Measurements from ENCODE around the gene SHC3. TPM values are rescaled to one million over a fixed set of nuclear protein-coding genes. Genes with fewer than 3 reads are reported as not detected.

SHC3 gene
- total RNA-seq, 1 experiment from 2014 or later: 0.66 TPM

DNA sequence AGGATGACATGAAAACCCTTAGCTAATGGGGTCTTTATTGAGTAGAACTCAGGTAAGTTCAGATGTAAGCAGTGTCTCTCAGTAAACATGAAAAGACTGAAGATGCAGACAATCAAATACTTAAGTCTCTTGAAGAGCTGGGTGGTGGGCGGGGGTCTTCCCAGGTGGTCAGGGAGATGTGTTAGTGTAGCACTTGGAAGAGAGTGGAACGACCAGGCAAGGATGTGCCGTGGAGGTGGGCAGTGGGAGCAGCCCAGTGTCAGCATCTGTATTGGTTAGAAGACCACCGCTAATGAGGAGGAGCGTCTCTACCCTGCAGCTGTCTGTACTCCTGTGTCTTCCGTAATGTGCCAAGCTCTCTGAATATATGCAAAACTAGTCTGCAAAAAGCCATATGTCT is 183.0 kb downstream of the SHC3 start:
- ATAC-seq (no peak), DNase-seq (no peak)
- TF ChIP-seq EZH2 (IDR thresholded peaks at IDR 0.05; ENCODE audit: low read length, unreplicated experiment) (no peak), EZH2phosphoT487 (IDR thresholded peaks at IDR 0.05; ENCODE audit: borderline replicate concordance, low read length) (no peak), CTCF (conservative IDR thresholded peaks at IDR 0.05; ENCODE audit: low read depth, low read length) (no peak)
- Histone ChIP-seq H2AFZ (ENCODE audit: low read length) (no peak overlapping the region), H3K9ac (ENCODE audit: low read length) (no peak overlapping the region), H3F3A (ENCODE audit: low read length, unreplicated experiment) (no peaks in the 10 kb centered on the region), H3K36me3 (ENCODE audit: low read depth, low read length) (no peaks in the 10 kb centered on the region), H3K9me3 (ENCODE audit: low read length) (no peaks in the 10 kb centered on the region), H3K79me2 (ENCODE audit: low read length) (peaks cover 31% of the 10 kb centered on the region), H3K27me3 (ENCODE audit: low read length) (no peaks in the 10 kb centered on the region), H3K4me2 (ENCODE audit: low read length) (no peak overlapping the region), H3K4me3 (ENCODE audit: low read length) (no peak overlapping the region), H3K27ac (ENCODE audit: low read length) (no peak overlapping the region), H3K4me1 (ENCODE audit: insufficient read depth, low read length) (peaks cover 12% of the 10 kb centered on the region; the same call in 1 of the 2 replicates), H4K20me1 (ENCODE audit: low read length) (no peaks in the 10 kb centered on the region), H3K9me2 (replicated peaks; ENCODE audit: low read length) (no peaks in the 10 kb centered on the region)
- intact Hi-C loops (cut with micrococcal nuclease): no loop called here
- CTCF ChIA-PET: no interaction called here
- BruUV-seq (replicated peaks): no TSS peak
- POLR2A ChIA-PET (ENCODE audit: unreplicated experiment): no interaction called here

- ChIA-PET CTCF (no interaction called here), POLR2A (ENCODE audit: unreplicated experiment) (no interaction called here)
- intact Hi-C loops (cut with micrococcal nuclease): no loop called here
- ATAC-seq: no peak
- no peak overlapping the region for H3K27ac ChIP-seq (ENCODE audit: low read length)
- DNase-seq: no peak
- H3K27me3 ChIP-seq (ENCODE audit: low read length): no peaks in the 10 kb centered on the region
- no peak overlapping the region for H3K4me3 ChIP-seq (ENCODE audit: low read length)
- H3K9me2 ChIP-seq (replicated peaks; ENCODE audit: low read length): no peaks in the 10 kb centered on the region
- peaks cover 12% of the 10 kb centered on the region; the same call in 1 of the 2 replicates for H3K4me1 ChIP-seq (ENCODE audit: insufficient read depth, low read length)
- no TSS peak for BruUV-seq (replicated peaks)
- no peak overlapping the region for H3K4me2 ChIP-seq (ENCODE audit: low read length)
- no peaks in the 10 kb centered on the region for H4K20me1 ChIP-seq (ENCODE audit: low read length)
- no peak overlapping the region for H2AFZ ChIP-seq (ENCODE audit: low read length)
- H3K79me2 ChIP-seq (ENCODE audit: low read length): peaks cover 31% of the 10 kb centered on the region
- no peaks in the 10 kb centered on the region for H3F3A ChIP-seq (ENCODE audit: low read length, unreplicated experiment)
- TF ChIP-seq CTCF (conservative IDR thresholded peaks at IDR 0.05; ENCODE audit: low read depth, low read length) (no peak), EZH2 (IDR thresholded peaks at IDR 0.05; ENCODE audit: low read length, unreplicated experiment) (no peak), EZH2phosphoT487 (IDR thresholded peaks at IDR 0.05; ENCODE audit: borderline replicate concordance, low read length) (no peak)
- H3K36me3 ChIP-seq (ENCODE audit: low read depth, low read length): no peaks in the 10 kb centered on the region
- H3K9ac ChIP-seq (ENCODE audit: low read length): no peak overlapping the region
- no peaks in the 10 kb centered on the region for H3K9me3 ChIP-seq (ENCODE audit: low read length)
Measured at GRCh38 chr9:88995200-88995577, 183.4 kb downstream of the SHC3 start.

DNA sequence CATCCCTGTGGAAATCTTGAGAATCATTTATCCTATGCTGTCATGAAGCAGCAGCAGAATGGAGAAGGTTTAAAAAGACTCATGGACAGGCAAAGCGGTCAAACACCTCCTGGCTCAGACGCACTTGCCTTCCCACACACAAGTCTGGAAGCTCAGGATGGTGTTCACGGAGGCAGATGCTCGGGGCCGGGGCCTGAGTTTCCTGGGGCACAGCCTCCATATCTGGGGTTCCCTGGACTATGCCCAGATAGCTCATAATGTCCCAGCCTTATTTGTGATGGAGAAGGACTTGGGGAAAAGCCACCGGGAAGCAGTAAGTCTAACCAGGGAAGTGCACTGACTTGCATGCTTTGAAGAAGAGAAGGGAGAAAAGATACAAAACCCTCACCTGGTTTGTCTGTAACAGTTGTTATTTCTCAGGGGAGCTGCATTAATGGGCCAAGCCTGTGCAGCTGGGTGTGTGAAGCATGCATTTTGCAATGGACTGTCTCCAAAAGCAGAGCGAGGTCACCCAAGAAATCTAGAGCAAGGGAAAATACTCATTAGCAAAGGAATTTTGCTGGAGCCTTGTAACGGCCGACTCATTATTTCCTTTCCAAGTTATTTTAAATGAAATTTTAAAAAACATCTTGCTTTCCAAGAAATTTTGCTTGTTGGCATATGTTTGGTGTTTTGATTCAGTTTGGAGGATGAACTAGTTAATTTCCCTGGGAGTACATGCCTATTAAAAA is 184.0 kb downstream of the SHC3 start:
- Histone ChIP-seq H2AFZ (ENCODE audit: low read length) (no peak overlapping the region), H3K27ac (ENCODE audit: low read length) (no peak overlapping the region), H3K27me3 (ENCODE audit: low read length) (no peaks in the 10 kb centered on the region), H3K4me2 (ENCODE audit: low read length) (no peak overlapping the region), H3K4me3 (ENCODE audit: low read length) (no peak overlapping the region), H3K36me3 (ENCODE audit: low read depth, low read length) (no peaks in the 10 kb centered on the region), H3K9me2 (replicated peaks; ENCODE audit: low read length) (no peaks in the 10 kb centered on the region), H3K9ac (ENCODE audit: low read length) (no peak overlapping the region), H3F3A (ENCODE audit: low read length, unreplicated experiment) (no peaks in the 10 kb centered on the region), H3K4me1 (ENCODE audit: insufficient read depth, low read length) (peaks cover 12% of the 10 kb centered on the region; the same call in 1 of the 2 replicates), H3K9me3 (ENCODE audit: low read length) (no peaks in the 10 kb centered on the region), H3K79me2 (ENCODE audit: low read length) (peaks cover 31% of the 10 kb centered on the region), H4K20me1 (ENCODE audit: low read length) (no peaks in the 10 kb centered on the region)
- CTCF ChIA-PET: no interaction called here
- no TSS peak for BruUV-seq (replicated peaks)
- POLR2A ChIA-PET (ENCODE audit: unreplicated experiment): no interaction called here
- intact Hi-C loops (cut with micrococcal nuclease): loop anchor here (5.0 kb wide), 1 partner anchor 217 kb away; no protein-coding TSS in a partner anchor
- no peak for DNase-seq
- no peak for TF ChIP-seq EZH2phosphoT487 (IDR thresholded peaks at IDR 0.05; ENCODE audit: borderline replicate concordance, low read length)
- TF ChIP-seq EZH2 (IDR thresholded peaks at IDR 0.05; ENCODE audit: low read length, unreplicated experiment): no peak
- no peak for TF ChIP-seq CTCF (conservative IDR thresholded peaks at IDR 0.05; ENCODE audit: low read depth, low read length)
- ATAC-seq: no peak
